Smooth muscle cell (in vitro differentiated cells): Measurements from ENCODE around the gene CMTM5. TPM values are rescaled to one million over a fixed set of nuclear protein-coding genes. Genes with fewer than 3 reads are reported as not detected.

ENCODE experiments used
- DNase-seq: peaks from one replicate; lab custom pipeline; 2025; ENCODE audit not compliant: unreplicated experiment; lab: John Stamatoyannopoulos, UW
- H2AFZ ChIP-seq: fragments of 200-600 bp; sonication (generic); 2 replicates; pipeline ENCODE4 v1.6.0; 2016; ENCODE audit warnings: antibody characterized with exemption, low read depth, mild to moderate bottlenecking
- H3F3A ChIP-seq: fragments of 200-600 bp; sonication (generic); 2 replicates; pipeline ENCODE4 v1.6.0; 2017; ENCODE audit warnings: antibody characterized with exemption, low read depth
- H3K27ac ChIP-seq: fragments of 200-600 bp; sonication (generic); 2 replicates; pipeline ENCODE4 v1.5.1; 2016; ENCODE audit warnings: low read depth, mild to moderate bottlenecking
- H3K27me3 ChIP-seq: fragments of 200-600 bp; sonication (generic); 2 replicates; pipeline ENCODE4 v1.6.1; 2016; ENCODE audit warnings: low read depth, mild to moderate bottlenecking
- H3K36me3 ChIP-seq: fragments of 200-600 bp; sonication (generic); 2 replicates; pipeline ENCODE4 v1.5.1; 2016; ENCODE audit warnings: low read depth
- H3K4me1 ChIP-seq: fragments of 200-600 bp; sonication (generic); 2 replicates; pipeline ENCODE4 v1.5.1; 2016; ENCODE audit warnings: low read depth
- H3K4me2 ChIP-seq: fragments of 200-600 bp; sonication (generic); 2 replicates; pipeline ENCODE4 v1.6.0; 2016; ENCODE audit warnings: mild to moderate bottlenecking
- H3K4me3 ChIP-seq: fragments of 200-600 bp; sonication (generic); 2 replicates; pipeline ENCODE4 v1.5.1; 2016; ENCODE audit warnings: mild to moderate bottlenecking
- H3K79me2 ChIP-seq: fragments of 200-600 bp; sonication (generic); 2 replicates; pipeline ENCODE4 v1.6.0; 2016; ENCODE audit warnings: low read depth, mild to moderate bottlenecking
- H3K9ac ChIP-seq: fragments of 200-600 bp; sonication (generic); 2 replicates; pipeline ENCODE4 v1.6.0; 2016; ENCODE audit warnings: low read depth
- H3K9me3 ChIP-seq: fragments of 200-600 bp; sonication (generic); replicated peaks from 2 replicates; pipeline ENCODE4 v1.5.1; 2016; ENCODE audit warnings: low read depth
- H4K20me1 ChIP-seq: fragments of 200-600 bp; sonication (generic); 2 replicates; pipeline ENCODE4 v1.6.0; 2016; ENCODE audit warnings: low read depth
- WGBS: methylation state at CpG from one replicate; pipeline ENCODE4 v1.1.7; 2016; ENCODE audit warnings: low lambda C conversion rate; 5-methylcytosine and 5-hydroxymethylcytosine counted together
- polyA plus RNA-seq: library from polyadenylated mRNA; unstranded; fragments of >200 nt; fragmentation: Nextera tagmentation; extraction: Ambion mirVana; gene quantifications from 2 replicates; pipeline ENCODE4 v1.2.1, GENCODE V29; 2016
- total RNA-seq: library from RNA; depleted of rRNA; stranded (reverse); fragments of >200 nt; gene quantifications from 2 replicates; pipeline ENCODE4 v1.2.3, GENCODE V29; 2014
- TF ChIP-seq, protein P1 (sequence below): fragments of 200-600 bp; sonication (generic); IDR thresholded peaks from 2 replicates; pipeline ENCODE4 v1.5.1; 2017; ENCODE audit warnings: borderline replicate concordance, mild to moderate bottlenecking, antibody characterized with exemption; ENCODE audit not compliant: insufficient read depth, poor library complexity, severe bottlenecking

The CMTM5 gene
- total and polyA plus RNA-seq, 2 experiments from 2014 or later: 0.59 TPM; not detected in 1

- Histone ChIP-seq H2AFZ (no peak overlapping the region), H3K4me3 (peak overlapping the region; percentile 91), H3K4me1 (peaks cover 4% of the 10 kb centered on the region), H3F3A (peaks cover 36% of the 10 kb centered on the region), H3K79me2 (no peaks in the 10 kb centered on the region), H3K9ac (no peak overlapping the region), H3K4me2 (peak overlapping the region; percentile 99), H3K27ac (peak overlapping the region; percentile 63), H3K27me3 (no peaks in the 10 kb centered on the region), H4K20me1 (peaks cover 6% of the 10 kb centered on the region), H3K36me3 (no peaks in the 10 kb centered on the region), H3K9me3 (no peaks in the 10 kb centered on the region)
- WGBS: 85% methylated on average over 5 of the region's 5 CpGs
- TF ChIP-seq, protein P1, sequence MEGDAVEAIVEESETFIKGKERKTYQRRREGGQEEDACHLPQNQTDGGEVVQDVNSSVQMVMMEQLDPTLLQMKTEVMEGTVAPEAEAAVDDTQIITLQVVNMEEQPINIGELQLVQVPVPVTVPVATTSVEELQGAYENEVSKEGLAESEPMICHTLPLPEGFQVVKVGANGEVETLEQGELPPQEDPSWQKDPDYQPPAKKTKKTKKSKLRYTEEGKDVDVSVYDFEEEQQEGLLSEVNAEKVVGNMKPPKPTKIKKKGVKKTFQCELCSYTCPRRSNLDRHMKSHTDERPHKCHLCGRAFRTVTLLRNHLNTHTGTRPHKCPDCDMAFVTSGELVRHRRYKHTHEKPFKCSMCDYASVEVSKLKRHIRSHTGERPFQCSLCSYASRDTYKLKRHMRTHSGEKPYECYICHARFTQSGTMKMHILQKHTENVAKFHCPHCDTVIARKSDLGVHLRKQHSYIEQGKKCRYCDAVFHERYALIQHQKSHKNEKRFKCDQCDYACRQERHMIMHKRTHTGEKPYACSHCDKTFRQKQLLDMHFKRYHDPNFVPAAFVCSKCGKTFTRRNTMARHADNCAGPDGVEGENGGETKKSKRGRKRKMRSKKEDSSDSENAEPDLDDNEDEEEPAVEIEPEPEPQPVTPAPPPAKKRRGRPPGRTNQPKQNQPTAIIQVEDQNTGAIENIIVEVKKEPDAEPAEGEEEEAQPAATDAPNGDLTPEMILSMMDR: no peak
- no peak for DNase-seq
These were observed 23.4 kb upstream of the CMTM5 start for GRCh38 chr14:23353433-23353780.

DNA sequence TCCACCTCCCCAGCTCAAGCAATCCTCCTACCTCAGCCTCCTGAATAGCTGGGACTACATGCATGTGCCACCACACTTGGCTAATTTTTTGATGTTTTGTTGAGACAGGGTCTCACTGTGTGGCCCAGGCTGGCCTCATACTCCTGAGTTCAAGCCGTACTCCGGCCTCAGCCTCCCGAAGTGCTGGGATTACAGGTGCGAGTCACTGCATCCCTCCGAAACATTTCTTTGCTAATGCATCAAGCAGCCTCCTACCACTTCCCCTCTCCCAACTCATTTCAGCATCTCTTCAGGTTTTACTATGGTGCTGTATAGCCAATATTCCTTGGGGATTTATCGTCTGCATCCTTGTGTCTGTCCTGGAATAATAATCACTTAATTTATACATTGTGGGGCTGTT is 21.9 kb upstream of the CMTM5 start:
- H3F3A ChIP-seq: peaks cover 42% of the 10 kb centered on the region
- H2AFZ ChIP-seq: no peak overlapping the region
- TF ChIP-seq, protein P1: no peak

GRCh38 chr14:23355871-23356435 is 20.9 kb upstream of the CMTM5 start:
- WGBS: 98% methylated on average over 6 of the region's 6 CpGs
- peaks cover 3% of the 10 kb centered on the region for H3K79me2 ChIP-seq

More for the DNA sequence above, 21.9 kb upstream of the CMTM5 start:
- Histone ChIP-seq H3K4me3 (no peak overlapping the region), H3K36me3 (no peaks in the 10 kb centered on the region), H3K79me2 (no peaks in the 10 kb centered on the region), H3K4me1 (peaks cover 4% of the 10 kb centered on the region), H4K20me1 (peaks cover 11% of the 10 kb centered on the region), H3K9ac (no peak overlapping the region), H3K27ac (peak overlapping the region; percentile 12), H3K27me3 (no peaks in the 10 kb centered on the region), H3K9me3 (no peaks in the 10 kb centered on the region), H3K4me2 (no peak overlapping the region)
- DNase-seq: no peak
- WGBS: 84% methylated on average over 6 of the region's 6 CpGs

More at GRCh38 chr14:23355871-23356435, 20.9 kb upstream of the CMTM5 start:
- peaks cover 43% of the 10 kb centered on the region for H3F3A ChIP-seq
- H3K27me3 ChIP-seq: no peaks in the 10 kb centered on the region
- peak overlapping the region; percentile 12 for H3K27ac ChIP-seq
- no peak overlapping the region for H2AFZ ChIP-seq
- H3K36me3 ChIP-seq: no peaks in the 10 kb centered on the region
- TF ChIP-seq, protein P1: no peak
- no peak overlapping the region for H3K4me3 ChIP-seq
- H4K20me1 ChIP-seq: peaks cover 21% of the 10 kb centered on the region
- no peak overlapping the region for H3K4me2 ChIP-seq
- DNase-seq: no peak
- H3K9ac ChIP-seq: no peak overlapping the region
- no peaks in the 10 kb centered on the region for H3K9me3 ChIP-seq
- H3K4me1 ChIP-seq: peaks cover 4% of the 10 kb centered on the region
